ENCODE data around the gene PRKN. TPM values are rescaled to one million over a fixed set of nuclear protein-coding genes. Genes with fewer than 3 reads are reported as not detected.

PRKN gene
- total RNA-seq, 4 donors from 2014 or later = 8.4 to 44.8 (median 12.6) TPM

DNA sequence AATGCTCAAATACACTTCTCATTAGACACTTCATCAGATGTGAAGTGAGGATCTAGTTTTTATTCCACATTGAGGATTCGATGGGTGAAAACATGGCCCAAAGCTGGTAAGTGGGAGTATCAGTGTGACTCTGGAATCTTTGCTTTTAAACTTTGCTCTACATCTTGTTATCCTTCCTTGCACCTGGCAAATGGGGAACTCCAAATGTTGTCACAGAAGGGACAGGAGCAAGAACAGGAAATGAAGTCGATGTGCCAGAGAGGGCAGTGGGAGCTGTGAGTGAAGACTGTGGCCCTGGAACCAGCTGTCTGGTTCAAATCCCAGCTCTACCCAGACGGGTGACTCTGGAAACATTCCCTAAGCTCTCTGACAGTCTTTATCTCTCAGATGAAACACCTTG, 1367.0 kb downstream of the PRKN start:
- ATAC-seq (ENCODE audit: low FRiP score) = no peak
- DNase-seq (ENCODE audit: low spot score) = no peak
- no peak for TF ChIP-seq CTCF (IDR thresholded peaks at IDR 0.05)

- no peak for TF ChIP-seq CTCF (IDR thresholded peaks at IDR 0.05)
These were observed 1368.0 kb downstream of the PRKN start for GRCh38 chr6:161359618-161359945.

GRCh38 chr6:161356167-161356854, 1371.3 kb downstream of the PRKN start:
- no peak for DNase-seq (ENCODE audit: low spot score)
- TF ChIP-seq CTCF (IDR thresholded peaks at IDR 0.05) = no peak
- ATAC-seq (ENCODE audit: low FRiP score) = no peak

More at GRCh38 chr6:161359618-161359945, 1368.0 kb downstream of the PRKN start:
- DNase-seq (ENCODE audit: low spot score) (no peak), ATAC-seq (ENCODE audit: low FRiP score) (no peak)

- DNase-seq (ENCODE audit: low spot score) (no peak), ATAC-seq (ENCODE audit: low FRiP score) (no peak)
- TF ChIP-seq CTCF (IDR thresholded peaks at IDR 0.05) = no peak
These were observed 1371.9 kb downstream of the PRKN start for GRCh38 chr6:161355696-161356095.

DNA sequence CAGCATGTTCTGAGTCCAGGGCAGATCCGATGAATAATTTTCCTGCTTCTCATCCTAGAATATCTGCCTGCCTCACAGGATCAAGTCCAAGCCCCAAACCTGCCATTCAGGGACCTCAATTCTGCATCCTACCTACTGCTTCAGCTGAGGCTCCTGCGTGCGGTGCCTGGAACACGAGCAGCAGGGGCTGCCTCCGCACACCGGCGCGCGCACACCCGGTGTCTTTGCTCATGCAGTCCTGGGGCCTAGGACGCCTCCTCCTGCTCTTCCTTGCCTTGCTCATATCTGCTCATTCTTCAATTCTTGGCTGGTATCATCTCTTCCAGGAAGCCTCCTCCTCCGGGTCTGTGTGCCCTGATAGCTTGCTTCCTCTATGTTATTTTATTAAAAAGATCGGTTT, 1372.6 kb downstream of the PRKN start:
- ATAC-seq (ENCODE audit: low FRiP score) (no peak), DNase-seq (ENCODE audit: low spot score) (no peak)
- TF ChIP-seq CTCF (IDR thresholded peaks at IDR 0.05) = no peak

GRCh38 chr6:161354276-161354840, 1373.2 kb downstream of the PRKN start:
- no peak for DNase-seq (ENCODE audit: low spot score)
- ATAC-seq (ENCODE audit: low FRiP score) = no peak
- TF ChIP-seq CTCF (IDR thresholded peaks at IDR 0.05) = no peak

DNA sequence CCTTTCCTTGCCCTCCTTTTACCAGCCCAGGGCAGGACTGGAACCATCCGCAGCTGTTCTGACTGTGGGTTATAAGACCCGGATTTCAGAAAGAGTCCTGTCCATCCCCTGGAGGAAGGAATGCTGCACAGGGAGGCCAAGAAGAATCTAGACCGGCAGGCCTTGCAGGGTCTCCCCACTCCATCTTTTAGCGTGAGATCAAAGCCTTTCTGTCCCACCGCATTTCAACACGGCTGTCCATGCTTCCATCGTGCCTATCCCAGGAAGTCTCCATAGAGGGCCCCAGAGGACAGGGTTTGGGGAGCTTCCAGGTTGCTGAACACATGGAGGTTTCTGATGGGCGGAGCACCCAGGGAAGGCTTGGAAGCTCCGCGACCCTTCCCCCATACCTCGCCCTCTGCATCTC, 1374.4 kb downstream of the PRKN start:
- ATAC-seq (ENCODE audit: low FRiP score) (no peak), DNase-seq (ENCODE audit: low spot score) (no peak)
- no peak for TF ChIP-seq CTCF (IDR thresholded peaks at IDR 0.05)

Measured in omental fat pad (tissue), 4 donors.